ENCODE measurements around the gene SH2D1A.
"Not testable (repeated sequence)": the region's sequence is repeated elsewhere in the genome, so short reads cannot be mapped to it uniquely, and the experiment has no call there.

The SH2D1A gene

DNA sequence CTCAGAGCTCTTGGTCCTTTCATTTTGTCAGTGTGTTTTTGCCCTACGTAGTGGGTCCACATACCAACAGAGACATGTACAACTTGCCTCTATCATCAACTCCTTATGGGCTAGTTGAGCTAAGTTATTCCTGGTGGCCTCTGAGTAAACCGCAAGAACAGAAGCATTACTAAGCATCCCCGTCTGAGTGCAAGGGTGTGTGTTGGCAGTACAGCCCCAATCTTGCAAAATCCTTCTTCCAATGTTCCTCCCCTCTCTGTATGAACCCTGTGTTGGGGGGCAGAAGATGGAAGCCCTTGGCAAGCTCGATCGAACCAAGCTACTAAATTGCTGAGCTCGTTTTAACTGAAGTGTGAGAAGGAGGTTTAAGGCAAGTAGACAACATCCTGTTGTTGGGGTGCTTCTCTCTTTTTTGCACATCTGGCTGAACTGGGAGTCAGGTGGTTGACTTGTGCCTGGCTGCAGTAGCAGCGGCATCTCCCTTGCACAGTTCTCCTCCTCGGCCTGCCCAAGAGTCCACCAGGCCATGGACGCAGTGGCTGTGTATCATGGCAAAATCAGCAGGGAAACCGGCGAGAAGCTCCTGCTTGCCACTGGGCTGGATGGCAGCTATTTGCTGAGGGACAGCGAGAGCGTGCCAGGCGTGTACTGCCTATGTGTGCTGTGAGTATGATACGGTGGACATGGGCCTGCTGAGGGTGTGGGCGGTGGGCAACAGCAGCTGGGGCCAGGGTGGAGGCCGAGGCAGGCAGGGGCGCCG, at the start of gene SH2D1A:
SH2D1A (plus strand) TSS at position 447 of the 760 bp plus-strand sequence; CDS start at position 527, 80 bp downstream.
- H3K27me3 Mint-ChIP-seq, result no peaks in the 10 kb centered on the region
- H3K9me3 Mint-ChIP-seq, result no peaks in the 10 kb centered on the region
- H3K36me3 Mint-ChIP-seq (ENCODE audit: low read depth), result no peaks in the 10 kb centered on the region
- no peak within 1 kb of the TSS for H3K27ac Mint-ChIP-seq
- intact Hi-C loops (cut with micrococcal nuclease), result no loop called here
- no peak within 1 kb of the TSS for H3K4me3 Mint-ChIP-seq
- H3K4me1 Mint-ChIP-seq (ENCODE audit: low read depth), result peaks cover 5% of the 10 kb centered on the region

DNA sequence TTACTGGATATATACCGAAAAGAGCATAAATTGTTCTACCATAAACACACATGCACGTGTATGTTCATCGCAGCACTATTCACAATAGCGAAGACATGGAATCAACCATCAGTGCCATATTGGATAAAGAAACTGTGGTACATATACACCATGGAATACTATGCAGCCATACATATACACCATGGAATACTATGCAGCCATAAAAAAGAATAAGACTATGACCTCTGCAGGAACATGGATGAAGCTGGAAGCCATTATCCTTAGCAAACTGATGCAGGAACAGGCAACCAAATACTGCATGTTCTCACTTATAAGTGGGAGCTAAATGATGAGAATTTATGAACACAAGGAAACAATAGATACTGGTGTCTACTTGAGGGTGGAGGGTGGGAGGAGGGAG, 47.0 kb upstream of the SH2D1A start:
- H3K4me3 Mint-ChIP-seq; intact Hi-C loops (cut with micrococcal nuclease); H3K4me1 Mint-ChIP-seq (ENCODE audit: low read depth): not testable (repeated sequence)

GRCh38 chrX:124300405-124300804, 46.0 kb upstream of the SH2D1A start:
- H3K27ac Mint-ChIP-seq, result no peak overlapping the region
- H3K4me1 Mint-ChIP-seq (ENCODE audit: low read depth), result no peaks in the 10 kb centered on the region
- no peaks in the 10 kb centered on the region for H3K27me3 Mint-ChIP-seq
- H3K36me3 Mint-ChIP-seq (ENCODE audit: low read depth), result no peaks in the 10 kb centered on the region
- intact Hi-C loops (cut with micrococcal nuclease), result no loop called here
- no peaks in the 10 kb centered on the region for H3K9me3 Mint-ChIP-seq
- H3K4me3 Mint-ChIP-seq, result no peak overlapping the region

More for the DNA sequence above, 47.0 kb upstream of the SH2D1A start:
- not testable (repeated sequence) for H3K36me3 Mint-ChIP-seq (ENCODE audit: low read depth); H3K27me3 Mint-ChIP-seq; H3K9me3 Mint-ChIP-seq; H3K27ac Mint-ChIP-seq

- H3K36me3 Mint-ChIP-seq (ENCODE audit: low read depth), result no peaks in the 10 kb centered on the region
- no peaks in the 10 kb centered on the region for H3K4me1 Mint-ChIP-seq (ENCODE audit: low read depth)
- intact Hi-C loops (cut with micrococcal nuclease), result no loop called here
- H3K4me3 Mint-ChIP-seq, result no peak overlapping the region
- H3K27me3 Mint-ChIP-seq, result no peaks in the 10 kb centered on the region
- H3K27ac Mint-ChIP-seq, result no peak overlapping the region
- no peaks in the 10 kb centered on the region for H3K9me3 Mint-ChIP-seq
Measured at GRCh38 chrX:124307253-124307907, 39.0 kb upstream of the SH2D1A start.

DNA sequence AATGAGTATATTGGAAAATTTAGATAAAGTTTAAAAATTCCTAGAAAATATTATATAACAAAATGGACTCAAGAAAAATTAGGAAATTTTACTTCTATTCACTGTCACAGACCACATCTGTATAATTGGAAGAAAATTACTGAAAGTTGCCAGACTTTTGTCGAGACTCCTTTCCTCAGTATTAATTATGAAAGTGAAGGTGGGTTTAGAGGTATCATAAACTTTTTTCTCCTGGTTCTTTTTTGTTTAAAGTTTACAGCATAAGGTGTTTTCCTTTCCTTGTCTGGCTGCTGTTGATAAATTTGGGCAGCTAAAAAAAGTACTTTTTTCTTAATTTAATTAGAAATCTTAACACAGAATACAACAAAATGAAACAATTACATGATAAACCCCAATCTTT, 20.6 kb upstream of the SH2D1A start:
- intact Hi-C loops (cut with micrococcal nuclease), result no loop called here
- H3K27ac Mint-ChIP-seq, result no peak overlapping the region
- H3K4me3 Mint-ChIP-seq, result no peak overlapping the region
- no peaks in the 10 kb centered on the region for H3K4me1 Mint-ChIP-seq (ENCODE audit: low read depth)
- H3K36me3 Mint-ChIP-seq (ENCODE audit: low read depth), result no peaks in the 10 kb centered on the region
- H3K9me3 Mint-ChIP-seq, result no peaks in the 10 kb centered on the region
- no peaks in the 10 kb centered on the region for H3K27me3 Mint-ChIP-seq

DNA sequence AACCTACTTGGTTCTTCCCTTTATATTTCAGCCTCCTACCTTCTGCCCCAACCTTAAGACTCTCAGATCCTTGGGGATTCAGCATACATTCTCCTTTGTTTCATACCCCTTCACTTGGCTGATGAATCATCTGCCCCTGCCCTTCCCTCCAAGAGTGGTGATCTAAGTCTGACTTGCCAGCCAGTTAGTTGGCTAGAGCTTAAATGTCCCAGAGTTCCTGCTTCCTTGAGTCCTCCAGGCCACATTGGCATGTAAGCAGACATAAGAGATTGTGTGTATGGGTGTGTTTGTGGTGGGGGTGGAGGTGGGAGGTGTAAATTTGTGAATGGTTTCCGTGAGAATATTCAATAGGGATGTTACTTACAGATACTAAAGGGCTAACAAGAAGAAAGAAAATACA, 17.6 kb upstream of the SH2D1A start:
- Mint-ChIP-seq H3K9me3 (no peaks in the 10 kb centered on the region), H3K36me3 (ENCODE audit: low read depth) (no peaks in the 10 kb centered on the region), H3K4me1 (ENCODE audit: low read depth) (no peaks in the 10 kb centered on the region), H3K27ac (no peak overlapping the region), H3K27me3 (no peaks in the 10 kb centered on the region), H3K4me3 (no peak overlapping the region)
- intact Hi-C loops (cut with micrococcal nuclease), result no loop called here

DNA sequence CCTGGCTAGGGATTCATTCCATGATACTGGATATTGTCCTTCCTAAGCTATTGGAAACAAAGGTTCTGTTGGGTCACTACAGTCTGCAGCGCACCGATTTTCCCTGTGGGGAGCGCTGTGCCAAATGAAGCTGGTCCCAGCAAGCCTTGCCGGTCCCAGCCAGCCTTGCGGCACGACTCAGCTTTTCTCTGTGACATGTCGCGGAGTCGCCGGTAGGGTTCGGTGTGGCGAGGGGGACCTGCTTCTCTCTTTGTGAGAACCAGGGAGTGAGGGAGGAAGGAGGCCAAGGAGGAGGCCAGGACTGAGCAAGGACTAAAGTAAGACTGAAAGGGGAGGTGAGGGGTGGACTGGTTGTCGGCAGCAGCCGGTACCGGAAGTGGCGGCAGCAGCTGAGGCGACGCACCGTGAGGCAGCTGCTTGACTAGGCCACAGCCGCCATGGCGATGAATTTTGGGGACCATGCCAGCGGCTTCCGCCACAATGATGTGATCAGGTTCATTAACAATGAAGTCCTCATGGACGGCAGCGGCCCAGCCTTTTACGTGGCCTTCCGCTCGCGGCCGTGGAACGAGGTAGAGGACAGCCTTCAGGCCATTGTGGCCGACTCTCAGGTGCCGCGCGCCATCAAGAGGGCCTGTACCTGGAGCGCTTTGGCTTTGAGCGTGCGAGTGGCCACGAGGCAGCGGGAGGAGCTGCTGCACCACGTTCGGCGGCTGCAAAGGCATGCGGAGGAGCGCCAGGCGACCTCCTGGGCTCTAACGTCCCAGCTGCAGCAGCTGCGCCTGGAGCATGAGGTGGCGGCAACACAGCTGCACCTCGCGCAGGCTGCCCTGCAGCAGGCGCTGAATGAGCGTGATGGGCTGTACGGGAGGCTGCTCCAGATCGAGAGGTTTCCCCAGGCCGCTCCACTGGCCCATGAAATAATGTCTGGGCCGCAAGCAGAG, 13.6 kb upstream of the SH2D1A start, which contains the start of gene TEX13D:
TEX13D (plus strand) TSS at position 180 of the 944 bp plus-strand sequence; CDS start at position 438, 258 bp downstream.
- Mint-ChIP-seq H3K27ac (no peak within 1 kb of the TSS), H3K36me3 (ENCODE audit: low read depth) (no peaks in the 10 kb centered on the region), H3K4me3 (no peak within 1 kb of the TSS), H3K4me1 (ENCODE audit: low read depth) (no peaks in the 10 kb centered on the region), H3K9me3 (no peaks in the 10 kb centered on the region), H3K27me3 (no peaks in the 10 kb centered on the region)
- intact Hi-C loops (cut with micrococcal nuclease), result no loop called here

DNA sequence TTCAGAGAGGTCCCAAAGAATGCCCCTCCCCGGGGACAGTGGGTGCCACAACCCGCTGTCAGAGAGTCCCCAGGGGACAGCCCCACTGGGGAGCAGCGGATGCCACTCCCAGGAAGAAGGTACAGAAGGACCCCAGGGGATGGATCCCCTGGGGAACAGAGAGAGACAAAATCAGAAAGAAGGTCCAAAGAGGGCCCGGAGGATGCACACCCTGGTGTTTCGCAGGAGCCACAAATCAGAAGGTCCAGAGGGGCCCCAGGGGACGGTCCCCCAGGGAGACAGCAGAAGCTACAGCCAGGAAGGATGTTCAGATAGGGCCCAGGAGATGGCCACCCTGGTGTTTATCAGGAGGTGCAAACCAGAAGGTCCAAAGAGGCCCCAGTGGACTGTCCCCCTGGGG, 12.5 kb upstream of the SH2D1A start:
- H3K4me1 Mint-ChIP-seq (ENCODE audit: low read depth), result no peaks in the 10 kb centered on the region
- no peak overlapping the region for H3K4me3 Mint-ChIP-seq
- H3K36me3 Mint-ChIP-seq (ENCODE audit: low read depth), result no peaks in the 10 kb centered on the region
- no peak overlapping the region for H3K27ac Mint-ChIP-seq
- intact Hi-C loops (cut with micrococcal nuclease), result no loop called here
- no peaks in the 10 kb centered on the region for H3K27me3 Mint-ChIP-seq
- H3K9me3 Mint-ChIP-seq, result no peaks in the 10 kb centered on the region

DNA sequence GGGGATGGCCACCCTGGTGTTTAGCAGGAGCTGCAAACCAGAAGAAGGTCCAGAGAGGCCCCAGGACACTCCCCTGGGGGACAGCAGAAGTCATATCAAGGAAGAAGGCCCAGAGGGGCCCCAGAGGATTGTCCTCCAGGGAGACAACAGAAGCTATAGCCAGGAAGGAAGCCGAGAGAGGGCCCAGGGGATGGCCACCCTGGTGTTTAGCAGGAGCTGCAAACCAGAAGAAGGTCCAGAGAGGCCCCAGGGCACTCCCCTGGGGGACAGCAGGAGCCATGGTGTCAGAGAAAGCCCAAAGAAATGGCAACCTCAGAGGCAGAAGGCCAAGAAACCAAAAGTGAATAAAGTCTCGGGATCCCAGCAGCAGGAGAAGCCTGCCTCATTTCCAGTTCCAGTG, 11.8 kb upstream of the SH2D1A start:
- H3K9me3 Mint-ChIP-seq; H3K4me1 Mint-ChIP-seq (ENCODE audit: low read depth); H3K4me3 Mint-ChIP-seq; H3K27ac Mint-ChIP-seq; intact Hi-C loops (cut with micrococcal nuclease); H3K36me3 Mint-ChIP-seq (ENCODE audit: low read depth); H3K27me3 Mint-ChIP-seq: not testable (repeated sequence)

- no peak overlapping the region for H3K4me3 Mint-ChIP-seq
- intact Hi-C loops (cut with micrococcal nuclease), result no loop called here
- no peaks in the 10 kb centered on the region for H3K4me1 Mint-ChIP-seq (ENCODE audit: low read depth)
- H3K27me3 Mint-ChIP-seq, result no peaks in the 10 kb centered on the region
- H3K36me3 Mint-ChIP-seq (ENCODE audit: low read depth), result no peaks in the 10 kb centered on the region
- H3K27ac Mint-ChIP-seq, result no peak overlapping the region
- H3K9me3 Mint-ChIP-seq, result no peaks in the 10 kb centered on the region
Measured at GRCh38 chrX:124335598-124335997, 10.8 kb upstream of the SH2D1A start.

- intact Hi-C loops (cut with micrococcal nuclease), result no loop called here
- H3K27ac Mint-ChIP-seq, result no peak overlapping the region
- H3K4me1 Mint-ChIP-seq (ENCODE audit: low read depth), result no peaks in the 10 kb centered on the region
- no peak overlapping the region for H3K4me3 Mint-ChIP-seq
- no peaks in the 10 kb centered on the region for H3K36me3 Mint-ChIP-seq (ENCODE audit: low read depth)
- no peaks in the 10 kb centered on the region for H3K27me3 Mint-ChIP-seq
- H3K9me3 Mint-ChIP-seq, result no peaks in the 10 kb centered on the region
Measured at GRCh38 chrX:124337916-124338315, 8.4 kb upstream of the SH2D1A start.

DNA sequence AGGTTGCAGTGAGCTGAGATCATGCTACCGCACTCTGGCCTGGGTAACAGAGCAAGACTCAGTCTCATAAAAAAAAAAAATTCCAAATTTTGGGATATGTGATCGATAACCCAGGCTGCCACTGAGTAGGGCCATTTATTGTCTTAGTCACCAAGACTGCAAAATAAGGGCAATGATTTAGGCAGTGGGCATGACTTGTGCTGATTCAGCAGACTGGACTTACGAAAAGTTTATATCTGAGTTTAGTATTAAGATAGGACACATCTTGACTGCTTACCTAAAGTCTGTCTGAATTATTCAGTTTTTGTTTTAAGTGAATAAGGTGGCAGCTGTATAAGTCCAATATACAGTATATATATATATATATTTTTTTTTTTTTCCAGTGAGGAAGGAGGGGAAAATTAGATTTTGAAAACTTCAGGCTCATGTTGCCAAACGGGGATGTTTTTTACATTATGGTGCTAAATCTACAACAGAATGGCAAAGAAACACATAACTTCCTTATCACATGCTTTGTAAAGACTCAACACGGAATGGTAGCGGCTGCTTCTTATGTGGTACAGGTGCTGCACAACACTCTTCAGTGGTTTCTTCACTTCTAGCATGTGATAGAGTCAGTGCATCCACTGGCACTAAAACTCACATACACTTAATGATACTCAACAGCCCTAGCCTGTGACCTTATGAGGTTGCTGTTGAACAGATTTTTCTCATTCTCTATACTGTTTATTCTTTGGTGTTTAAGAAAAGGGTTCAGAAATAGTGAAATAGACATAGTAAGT, 7.4 kb upstream of the SH2D1A start:
- no peak overlapping the region for H3K27ac Mint-ChIP-seq
- no peaks in the 10 kb centered on the region for H3K9me3 Mint-ChIP-seq
- H3K27me3 Mint-ChIP-seq, result no peaks in the 10 kb centered on the region
- no peaks in the 10 kb centered on the region for H3K36me3 Mint-ChIP-seq (ENCODE audit: low read depth)
- peaks cover 1% of the 10 kb centered on the region for H3K4me1 Mint-ChIP-seq (ENCODE audit: low read depth)
- H3K4me3 Mint-ChIP-seq, result no peak overlapping the region
- intact Hi-C loops (cut with micrococcal nuclease), result no loop called here

DNA sequence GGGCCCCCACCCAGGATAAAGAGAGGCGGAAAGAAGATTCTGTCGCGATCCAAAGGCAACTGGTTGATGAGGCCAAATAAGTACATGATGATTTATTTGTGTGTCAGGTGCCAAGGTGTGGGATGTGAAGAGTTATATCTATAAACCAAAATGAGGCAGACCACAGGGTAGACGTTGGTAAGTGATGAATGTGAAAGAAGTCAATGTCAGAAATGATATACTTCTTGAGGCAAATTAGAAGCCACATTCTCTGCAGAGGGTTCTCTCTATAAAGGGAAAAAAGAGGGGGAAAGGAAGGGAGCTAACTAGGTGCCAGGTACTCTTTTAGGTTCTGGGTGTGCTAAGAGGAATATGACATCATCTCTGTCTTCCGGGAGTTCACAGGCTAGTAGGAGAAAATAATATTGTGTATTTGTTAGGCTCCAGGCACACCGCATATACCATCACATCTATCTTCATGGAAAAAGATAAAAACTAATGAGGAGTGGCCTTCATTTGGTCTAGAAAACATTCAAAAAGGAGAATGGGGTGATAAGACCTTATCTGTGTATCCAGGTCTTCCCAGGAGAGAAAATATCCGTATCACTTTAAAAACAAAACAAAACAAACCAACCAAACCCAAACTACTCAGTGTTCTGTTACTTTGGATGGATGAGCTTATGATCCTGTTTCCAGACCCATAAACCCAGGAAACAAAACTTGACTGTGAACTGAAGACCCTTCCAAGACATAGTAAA, 4.8 kb upstream of the SH2D1A start:
- Mint-ChIP-seq H3K36me3 (ENCODE audit: low read depth) (no peaks in the 10 kb centered on the region), H3K27me3 (no peaks in the 10 kb centered on the region), H3K4me1 (ENCODE audit: low read depth) (peaks cover 5% of the 10 kb centered on the region), H3K9me3 (no peaks in the 10 kb centered on the region), H3K4me3 (no peak overlapping the region), H3K27ac (no peak overlapping the region)
- intact Hi-C loops (cut with micrococcal nuclease), result no loop called here
